DMS53 (cell line): Measurements from ENCODE around the gene CD68.

Experiments
- DNase-seq: peaks from one replicate; lab custom pipeline; 2025; lab: John Stamatoyannopoulos, UW

Gene CD68

GRCh38 chr17:7559320-7560171 is 19.9 kb upstream of the CD68 start:
- peak; percentile 45 for DNase-seq

DNA sequence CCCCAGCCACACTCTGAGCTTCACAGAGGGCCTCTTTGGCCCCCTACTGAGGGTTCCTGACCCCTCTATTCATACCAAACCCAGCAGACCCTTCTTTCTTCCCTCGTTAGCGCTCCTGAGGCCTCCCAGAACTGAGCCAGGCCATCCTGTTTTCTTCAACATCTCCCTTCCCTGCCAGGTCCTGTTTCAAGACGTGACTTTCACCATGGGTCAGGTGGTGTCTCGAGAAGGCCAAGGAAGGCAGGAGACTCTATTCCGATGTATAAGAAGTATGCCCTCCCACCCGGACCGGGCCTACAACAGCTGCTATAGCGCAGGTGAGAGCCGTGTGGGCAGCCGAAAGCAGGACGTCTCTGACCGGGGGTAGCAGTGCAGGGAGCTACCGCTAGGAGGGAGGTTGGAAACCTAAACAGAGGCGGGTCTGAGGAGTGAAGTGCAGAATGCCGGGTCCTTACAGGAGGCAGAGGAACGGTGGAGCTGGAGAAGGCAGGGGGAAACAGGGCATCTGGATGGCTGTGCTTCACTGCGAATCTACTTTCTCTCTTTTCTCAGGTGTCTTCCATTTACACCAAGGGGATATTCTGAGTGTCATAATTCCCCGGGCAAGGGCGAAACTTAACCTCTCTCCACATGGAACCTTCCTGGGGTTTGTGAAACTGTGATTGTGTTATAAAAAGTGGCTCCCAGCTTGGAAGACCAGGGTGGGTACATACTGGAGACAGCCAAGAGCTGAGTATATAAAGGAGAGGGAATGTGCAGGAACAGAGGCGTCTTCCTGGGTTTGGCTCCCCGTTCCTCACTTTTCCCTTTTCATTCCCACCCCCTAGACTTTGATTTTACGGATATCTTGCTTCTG is 19.0 kb upstream of the CD68 start:
- DNase-seq, result peak; percentile 90

GRCh38 chr17:7561028-7561575 is 18.3 kb upstream of the CD68 start:
- DNase-seq, result peak; percentile 97

GRCh38 chr17:7561589-7562207 is 17.7 kb upstream of the CD68 start, which contains the start of gene SENP3:
TSS of gene SENP3 (plus strand) at chr17:7561919. CDS start at chr17:7563077, 1,158 bp downstream.
- DNase-seq, result peak; percentile 97

GRCh38 chr17:7562208-7562605 is 17.2 kb upstream of the CD68 start:
- peak; percentile 73 for DNase-seq

DNA sequence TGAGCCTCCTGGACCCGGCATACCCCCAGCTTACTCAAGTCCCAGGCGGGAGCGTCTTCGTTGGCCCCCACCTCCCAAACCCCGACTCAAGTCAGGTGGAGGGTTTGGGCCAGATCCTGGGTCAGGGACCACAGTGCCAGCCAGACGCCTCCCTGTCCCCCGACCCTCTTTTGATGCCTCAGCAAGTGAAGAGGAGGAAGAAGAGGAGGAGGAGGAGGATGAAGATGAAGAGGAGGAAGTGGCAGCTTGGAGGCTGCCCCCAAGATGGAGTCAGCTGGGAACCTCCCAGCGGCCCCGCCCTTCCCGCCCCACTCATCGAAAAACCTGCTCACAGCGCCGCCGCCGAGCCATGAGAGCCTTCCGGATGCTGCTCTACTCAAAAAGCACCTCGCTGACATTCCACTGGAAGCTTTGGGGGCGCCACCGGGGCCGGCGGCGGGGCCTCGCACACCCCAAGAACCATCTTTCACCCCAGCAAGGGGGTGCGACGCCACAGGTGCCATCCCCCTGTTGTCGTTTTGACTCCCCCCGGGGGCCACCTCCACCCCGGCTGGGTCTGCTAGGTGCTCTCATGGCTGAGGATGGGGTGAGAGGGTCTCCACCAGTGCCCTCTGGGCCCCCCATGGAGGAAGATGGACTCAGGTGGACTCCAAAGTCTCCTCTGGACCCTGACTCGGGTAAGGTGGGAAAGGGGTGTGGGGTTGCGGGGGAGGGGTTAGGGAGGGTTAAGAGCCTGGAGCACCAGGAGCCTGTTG is 16.1 kb upstream of the CD68 start:
- DNase-seq, result no peak

DNA sequence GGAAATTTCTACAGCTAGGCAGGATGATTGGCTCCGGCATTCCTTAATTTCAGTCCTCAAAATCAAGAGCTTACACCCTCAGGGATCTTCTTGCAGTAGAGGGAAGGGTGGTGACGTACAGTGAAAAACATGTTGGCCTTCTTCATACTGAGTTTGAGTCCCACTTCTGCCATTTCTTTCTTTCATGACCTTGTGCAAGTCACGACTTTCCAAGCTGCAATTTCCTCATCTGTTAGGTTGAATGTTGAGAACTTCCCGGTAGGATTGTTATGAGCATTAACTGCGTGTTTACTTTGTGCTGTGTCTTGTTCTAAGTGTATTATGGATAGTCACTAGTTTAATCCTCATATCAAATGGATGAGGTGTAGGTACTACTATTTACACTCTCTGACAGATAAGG is 9.9 kb upstream of the CD68 start:
- no peak for DNase-seq

GRCh38 chr17:7570351-7570750 is 9.1 kb upstream of the CD68 start:
- no peak for DNase-seq

DNA sequence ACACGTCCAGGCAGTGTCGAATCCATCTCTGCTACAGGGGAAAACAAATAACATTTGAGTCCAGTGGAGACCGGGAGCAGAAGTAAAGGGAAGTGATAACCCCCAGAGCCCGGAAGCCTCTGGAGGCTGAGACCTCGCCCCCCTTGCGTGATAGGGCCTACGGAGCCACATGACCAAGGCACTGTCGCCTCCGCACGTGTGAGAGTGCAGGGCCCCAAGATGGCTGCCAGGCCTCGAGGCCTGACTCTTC is 7.2 kb upstream of the CD68 start:
- no peak for DNase-seq

DNA sequence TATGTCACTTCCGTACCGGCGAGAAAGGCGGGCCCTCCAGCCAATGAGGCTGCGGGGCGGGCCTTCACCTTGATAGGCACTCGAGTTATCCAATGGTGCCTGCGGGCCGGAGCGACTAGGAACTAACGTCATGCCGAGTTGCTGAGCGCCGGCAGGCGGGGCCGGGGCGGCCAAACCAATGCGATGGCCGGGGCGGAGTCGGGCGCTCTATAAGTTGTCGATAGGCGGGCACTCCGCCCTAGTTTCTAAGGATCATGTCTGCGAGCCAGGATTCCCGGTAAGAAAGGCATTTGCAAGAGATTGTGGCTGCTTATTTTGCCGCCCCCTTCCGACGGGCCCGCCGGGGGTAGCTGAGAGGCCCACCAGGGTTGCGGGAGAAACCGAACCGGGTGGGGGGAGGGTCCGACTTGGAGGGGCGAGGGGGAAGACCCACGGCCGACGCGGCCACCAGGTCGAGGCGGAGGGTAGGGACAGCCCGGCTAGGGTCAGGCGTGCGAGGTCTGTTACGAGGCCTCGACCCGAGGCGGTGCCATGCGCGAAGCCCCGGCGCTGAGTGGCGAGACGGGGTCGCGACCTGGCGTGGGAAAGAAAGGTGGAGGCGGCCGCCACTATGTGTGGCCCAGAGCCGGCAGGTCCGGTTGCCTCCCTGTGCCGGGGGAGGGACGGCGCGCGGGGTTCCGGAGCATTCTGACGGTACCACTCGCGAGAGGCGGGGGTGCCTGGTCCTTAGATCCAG is 6.7 kb upstream of the CD68 start:
- DNase-seq, result peak; percentile 100

DNA sequence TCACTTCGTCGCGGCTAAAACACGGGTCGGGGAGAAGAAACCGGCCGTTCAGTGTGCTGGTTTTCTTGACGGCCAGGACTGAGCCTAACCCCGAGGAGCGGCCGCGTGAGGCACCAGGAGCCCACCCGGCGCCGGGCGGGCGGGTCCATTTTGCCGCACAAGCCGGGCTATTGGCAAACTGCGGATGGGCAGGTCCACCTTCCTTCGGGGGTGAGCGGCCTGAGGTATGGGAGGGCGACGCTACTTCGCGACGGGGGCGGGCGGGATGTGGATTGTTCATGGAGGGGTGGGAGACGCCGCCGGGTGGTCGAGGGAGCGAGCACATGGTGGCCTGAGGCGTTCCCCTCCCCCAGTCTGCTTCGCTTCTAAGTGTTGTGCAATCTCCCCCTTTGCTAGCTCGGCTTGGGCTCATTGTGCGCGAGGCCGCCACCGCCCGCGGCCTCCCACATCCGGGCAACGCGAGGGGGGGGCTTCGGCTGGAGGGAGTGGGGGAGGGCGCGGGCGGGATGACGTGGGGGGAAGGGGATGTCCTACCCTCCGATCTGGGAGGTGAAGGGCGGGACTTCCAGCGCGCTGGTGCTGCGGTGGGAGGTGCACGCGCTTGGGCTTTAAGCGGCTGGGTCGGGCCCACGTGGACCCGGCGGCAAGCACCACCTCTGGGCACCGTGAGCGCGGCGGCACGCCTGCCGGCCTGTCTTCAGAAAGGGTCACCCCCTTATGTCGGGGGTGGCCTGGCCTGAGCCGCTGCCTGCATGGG is 5.9 kb upstream of the CD68 start:
- peak; percentile 97 for DNase-seq

- DNase-seq, result peak; percentile 60
Observed at GRCh38 chr17:7574176-7574953, 5.1 kb upstream of the CD68 start.

GRCh38 chr17:7575481-7575883 is 4.0 kb upstream of the CD68 start:
- DNase-seq, result no peak

DNA sequence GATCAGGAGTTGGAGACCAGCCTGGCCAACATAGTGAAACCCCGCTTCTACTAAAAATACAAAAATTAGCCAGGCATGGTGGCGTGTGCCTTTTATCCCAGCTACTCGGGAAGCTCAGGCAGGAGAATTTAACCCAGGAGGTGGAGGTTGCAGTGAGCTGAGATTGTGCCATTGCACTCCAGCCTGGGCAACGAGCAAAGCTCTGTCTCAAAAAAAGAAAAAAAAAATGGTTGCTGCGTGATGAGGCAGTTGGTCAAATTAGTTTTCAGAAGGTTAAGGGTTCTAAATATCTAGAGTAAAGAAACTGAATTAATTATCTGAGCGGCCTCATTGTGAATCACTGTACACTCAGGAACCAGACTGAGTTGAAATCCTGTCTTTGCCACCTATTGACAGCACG is 3.5 kb upstream of the CD68 start:
- DNase-seq, result no peak

- DNase-seq, result peak; percentile 47
Observed at GRCh38 chr17:7576432-7576937, 3.0 kb upstream of the CD68 start.

DNA sequence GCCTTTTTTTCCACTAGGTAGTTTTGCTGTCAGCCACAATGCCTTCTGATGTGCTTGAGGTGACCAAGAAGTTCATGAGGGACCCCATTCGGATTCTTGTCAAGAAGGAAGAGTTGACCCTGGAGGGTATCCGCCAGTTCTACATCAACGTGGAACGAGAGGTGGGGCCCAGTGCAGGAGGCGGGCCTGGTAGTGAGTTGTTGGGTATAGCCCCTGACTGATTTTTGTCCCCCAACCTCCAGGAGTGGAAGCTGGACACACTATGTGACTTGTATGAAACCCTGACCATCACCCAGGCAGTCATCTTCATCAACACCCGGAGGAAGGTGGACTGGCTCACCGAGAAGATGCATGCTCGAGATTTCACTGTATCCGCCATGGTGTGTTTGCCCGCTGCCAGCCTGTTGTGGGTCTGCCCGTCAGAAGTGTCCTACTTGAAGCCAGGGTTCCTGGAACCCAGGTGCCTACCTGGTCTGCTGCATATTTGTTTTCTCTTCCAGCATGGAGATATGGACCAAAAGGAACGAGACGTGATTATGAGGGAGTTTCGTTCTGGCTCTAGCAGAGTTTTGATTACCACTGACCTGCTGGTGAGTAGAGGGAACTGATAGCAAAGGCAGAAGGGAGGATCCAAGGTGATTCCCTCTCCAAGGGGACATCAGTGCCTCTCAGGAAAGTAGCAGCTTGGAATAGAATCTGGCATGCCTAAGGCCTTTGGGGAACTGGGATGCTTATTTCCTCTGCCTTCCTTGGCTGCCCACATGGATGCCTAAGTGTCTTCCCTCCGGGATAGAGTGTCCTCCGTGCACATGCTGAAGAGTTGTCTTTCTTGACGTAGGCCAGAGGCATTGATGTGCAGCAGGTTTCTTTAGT is 1.9 kb upstream of the CD68 start:
- DNase-seq, result peak; percentile 59

- DNase-seq, result peak; percentile 70
Observed at GRCh38 chr17:7579834-7580603, 581 bp downstream of the CD68 start.
